ENCODE results near the gene C9orf72.

The C9orf72 gene

GRCh38 chr9:27528076-27528885 is 45.0 kb downstream of the C9orf72 start:
- H3K27ac ChIP-seq (ENCODE audit: low read length), result peak overlapping the region; percentile 90
- peaks cover 14 to 30% of the 10 kb centered on the region in 2 donors for H3K4me1 ChIP-seq (ENCODE audit: control insufficient read depth in 1 of 2, insufficient read depth in 2 of 2, low read length in 2 of 2)
- no peaks in the 10 kb centered on the region for H3K36me3 ChIP-seq (ENCODE audit: control insufficient read depth in 1 of 2, insufficient read depth in 2 of 2, low read length in 2 of 2)
- H3K27me3 ChIP-seq (ENCODE audit: low read depth, low read length), result no peaks in the 10 kb centered on the region
- no peaks in the 10 kb centered on the region for H3K9me3 ChIP-seq (ENCODE audit: control insufficient read depth in 1 of 2, low read length in 2 of 2)
- peak overlapping the region; percentile 82 to 91 for H3K4me3 ChIP-seq (ENCODE audit: low read depth in 1 of 2, low read length in 2 of 2)

GRCh38 chr9:27527702-27528075 is 45.6 kb downstream of the C9orf72 start:
- Histone ChIP-seq H3K36me3 (ENCODE audit: control insufficient read depth in 1 of 2, insufficient read depth in 2 of 2, low read length in 2 of 2) (no peaks in the 10 kb centered on the region), H3K27ac (ENCODE audit: low read length) (peak overlapping the region; percentile 90), H3K9me3 (ENCODE audit: control insufficient read depth in 1 of 2, low read length in 2 of 2) (no peaks in the 10 kb centered on the region), H3K4me1 (ENCODE audit: control insufficient read depth in 1 of 2, insufficient read depth in 2 of 2, low read length in 2 of 2) (peaks cover 14 to 30% of the 10 kb centered on the region in 2 donors), H3K27me3 (ENCODE audit: low read depth, low read length) (no peaks in the 10 kb centered on the region), H3K4me3 (ENCODE audit: low read depth in 1 of 2, low read length in 2 of 2) (peak overlapping the region; percentile 82 to 91)

DNA sequence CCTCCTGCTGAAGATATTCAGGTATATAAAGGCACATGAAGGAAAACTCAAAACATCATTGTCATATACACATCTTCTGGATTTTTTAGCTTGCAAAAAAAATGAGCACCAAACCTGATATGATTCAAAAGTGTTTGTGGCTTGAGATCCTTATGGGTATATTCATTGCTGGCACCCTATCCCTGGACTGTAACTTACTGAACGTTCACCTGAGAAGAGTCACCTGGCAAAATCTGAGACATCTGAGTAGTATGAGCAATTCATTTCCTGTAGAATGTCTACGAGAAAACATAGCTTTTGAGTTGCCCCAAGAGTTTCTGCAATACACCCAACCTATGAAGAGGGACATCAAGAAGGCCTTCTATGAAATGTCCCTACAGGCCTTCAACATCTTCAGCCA is 49.0 kb downstream of the C9orf72 start, which contains the start of gene IFNK:
Gene IFNK (plus strand): TSS at position 55 of the 400 bp plus-strand sequence. CDS start 47 bp downstream, at position 102.
- Histone ChIP-seq H3K9me3 (ENCODE audit: control insufficient read depth in 1 of 2, low read length in 2 of 2) (no peaks in the 10 kb centered on the region), H3K27me3 (ENCODE audit: low read depth, low read length) (no peaks in the 10 kb centered on the region), H3K27ac (ENCODE audit: low read length) (no peak within 1 kb of the TSS), H3K4me1 (ENCODE audit: control insufficient read depth in 1 of 2, insufficient read depth in 2 of 2, low read length in 2 of 2) (peaks cover 9 to 19% of the 10 kb centered on the region in 2 donors), H3K4me3 (ENCODE audit: low read depth in 1 of 2, low read length in 2 of 2) (no peak within 1 kb of the TSS), H3K36me3 (ENCODE audit: control insufficient read depth in 1 of 2, insufficient read depth in 2 of 2, low read length in 2 of 2) (no peaks in the 10 kb centered on the region)

DNA sequence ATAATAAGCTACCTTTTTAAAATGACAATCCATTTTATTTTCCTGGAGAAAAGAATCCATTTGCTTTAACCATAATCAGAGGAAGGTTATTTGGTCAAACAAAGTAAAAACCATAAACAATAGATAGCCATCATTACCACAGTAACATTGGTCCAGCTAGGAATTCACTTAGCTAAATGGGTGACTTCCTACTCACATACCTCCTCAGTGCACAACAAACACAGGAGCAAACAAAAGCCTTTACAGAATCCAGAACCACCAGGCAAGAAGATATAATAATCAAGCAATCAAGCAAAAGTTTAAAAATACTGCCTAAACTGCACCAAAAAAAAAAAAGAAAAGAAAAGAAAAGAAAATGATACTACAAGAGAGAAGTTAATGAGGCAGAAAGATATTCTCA is 50.1 kb downstream of the C9orf72 start:
- no peaks in the 10 kb centered on the region for H3K27me3 ChIP-seq (ENCODE audit: low read depth, low read length)
- no peak overlapping the region for H3K4me3 ChIP-seq (ENCODE audit: low read depth in 1 of 2, low read length in 2 of 2)
- H3K4me1 ChIP-seq (ENCODE audit: control insufficient read depth in 1 of 2, insufficient read depth in 2 of 2, low read length in 2 of 2), result peaks cover 9 to 19% of the 10 kb centered on the region in 2 donors
- no peak overlapping the region for H3K27ac ChIP-seq (ENCODE audit: low read length)
- no peaks in the 10 kb centered on the region for H3K9me3 ChIP-seq (ENCODE audit: control insufficient read depth in 1 of 2, low read length in 2 of 2)
- H3K36me3 ChIP-seq (ENCODE audit: control insufficient read depth in 1 of 2, insufficient read depth in 2 of 2, low read length in 2 of 2), result no peaks in the 10 kb centered on the region

DNA sequence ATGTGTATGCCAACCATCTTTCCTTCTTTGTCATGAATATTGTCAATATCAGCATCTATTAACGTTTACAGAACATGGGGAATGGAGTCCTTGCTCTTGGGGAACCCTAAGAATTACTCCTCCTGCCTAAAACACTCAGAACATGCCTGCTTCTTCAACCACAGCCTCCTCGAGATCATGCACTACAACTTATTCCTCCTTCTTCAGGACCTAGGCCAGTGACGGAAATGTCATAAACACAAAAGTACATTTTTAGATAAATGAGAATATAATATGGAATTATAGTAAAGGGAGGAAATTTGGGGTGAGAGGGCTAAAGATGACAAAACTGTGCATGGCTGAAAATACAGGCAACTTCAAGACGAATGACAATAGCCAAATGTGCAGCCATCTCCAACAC is 52.3 kb downstream of the C9orf72 start:
- peaks cover 0 to 2% of the 10 kb centered on the region in 2 donors for H3K4me1 ChIP-seq (ENCODE audit: control insufficient read depth in 1 of 2, insufficient read depth in 2 of 2, low read length in 2 of 2)
- H3K27me3 ChIP-seq (ENCODE audit: low read depth, low read length), result no peaks in the 10 kb centered on the region
- no peaks in the 10 kb centered on the region for H3K9me3 ChIP-seq (ENCODE audit: control insufficient read depth in 1 of 2, low read length in 2 of 2)
- no peak overlapping the region for H3K27ac ChIP-seq (ENCODE audit: low read length)
- H3K4me3 ChIP-seq (ENCODE audit: low read depth in 1 of 2, low read length in 2 of 2), result no peak overlapping the region
- H3K36me3 ChIP-seq (ENCODE audit: control insufficient read depth in 1 of 2, insufficient read depth in 2 of 2, low read length in 2 of 2), result no peaks in the 10 kb centered on the region

DNA sequence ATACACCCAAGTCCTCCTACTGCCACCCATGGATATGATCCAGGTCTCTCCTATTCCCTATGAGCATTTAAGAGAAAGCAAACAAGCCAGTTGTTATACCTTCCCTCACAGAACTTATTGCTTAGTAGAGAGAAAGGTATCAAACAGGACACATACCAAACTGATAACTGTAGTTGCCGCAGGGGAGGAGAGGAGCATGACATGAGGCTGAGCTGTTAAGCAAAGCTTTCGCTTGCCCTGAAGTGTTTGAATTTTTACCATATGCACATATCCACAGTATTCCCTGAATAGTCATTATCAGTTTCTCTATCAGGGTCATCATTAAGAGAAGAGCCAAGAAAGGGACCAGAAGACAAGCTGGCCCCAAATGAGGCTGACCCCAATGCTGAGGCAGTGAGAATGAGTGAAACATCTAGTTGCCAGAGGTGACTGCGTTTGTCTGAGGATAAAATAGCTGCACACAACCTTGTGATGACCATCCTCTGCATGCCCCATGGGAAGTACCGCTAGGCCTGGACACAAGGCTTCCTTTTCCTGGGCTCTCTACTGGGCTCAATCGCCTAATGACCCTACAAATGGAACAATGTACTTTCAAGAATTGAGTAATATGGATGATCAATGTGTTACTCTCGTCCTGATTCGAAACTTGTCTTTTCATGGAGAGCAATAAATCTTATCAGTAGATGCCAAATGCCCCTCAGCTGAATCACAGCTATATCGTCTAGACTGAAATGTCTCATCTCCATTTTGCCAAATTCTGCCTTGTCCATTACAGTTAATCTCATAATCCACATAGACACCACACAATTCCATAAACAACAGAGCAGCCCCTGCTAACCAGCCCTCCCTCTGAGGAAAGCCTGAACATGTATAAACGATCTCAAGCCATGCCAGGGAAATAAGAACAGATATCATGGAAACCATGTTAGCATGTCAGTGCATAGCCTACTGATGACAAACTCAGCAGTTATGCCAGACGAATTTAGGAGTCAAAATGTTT is 53.5 kb downstream of the C9orf72 start:
- no peaks in the 10 kb centered on the region for H3K27me3 ChIP-seq (ENCODE audit: low read depth, low read length)
- no peaks in the 10 kb centered on the region for H3K36me3 ChIP-seq (ENCODE audit: control insufficient read depth in 1 of 2, insufficient read depth in 2 of 2, low read length in 2 of 2)
- no peak overlapping the region for H3K4me3 ChIP-seq (ENCODE audit: low read depth in 1 of 2, low read length in 2 of 2)
- no peak overlapping the region for H3K27ac ChIP-seq (ENCODE audit: low read length)
- H3K9me3 ChIP-seq (ENCODE audit: control insufficient read depth in 1 of 2, low read length in 2 of 2), result no peaks in the 10 kb centered on the region
- peaks cover 0 to 3% of the 10 kb centered on the region in 2 donors for H3K4me1 ChIP-seq (ENCODE audit: control insufficient read depth in 1 of 2, insufficient read depth in 2 of 2, low read length in 2 of 2)

DNA sequence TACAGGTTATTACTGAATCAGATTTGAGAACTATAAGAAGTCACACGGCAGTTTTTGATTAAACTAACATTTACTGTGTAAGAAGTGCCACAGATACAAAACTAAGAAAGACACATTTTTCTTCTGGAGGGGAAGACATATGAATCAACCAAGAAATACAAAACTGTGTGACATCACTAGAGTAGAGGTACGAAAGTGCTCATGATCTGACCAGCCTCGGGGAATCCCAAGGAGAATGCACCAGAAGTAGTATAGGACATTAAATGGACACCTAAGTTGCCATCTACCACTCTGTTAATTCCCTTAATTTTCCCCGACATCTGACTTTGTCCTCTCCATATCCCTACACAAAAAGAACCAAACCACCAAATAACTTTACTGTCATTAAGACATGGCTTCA is 54.5 kb downstream of the C9orf72 start:
- Histone ChIP-seq H3K4me1 (ENCODE audit: control insufficient read depth in 1 of 2, insufficient read depth in 2 of 2, low read length in 2 of 2) (peaks cover 0 to 10% of the 10 kb centered on the region in 2 donors), H3K4me3 (ENCODE audit: low read depth in 1 of 2, low read length in 2 of 2) (no peak overlapping the region), H3K27ac (ENCODE audit: low read length) (no peak overlapping the region), H3K36me3 (ENCODE audit: control insufficient read depth in 1 of 2, insufficient read depth in 2 of 2, low read length in 2 of 2) (no peaks in the 10 kb centered on the region), H3K9me3 (ENCODE audit: control insufficient read depth in 1 of 2, low read length in 2 of 2) (no peaks in the 10 kb centered on the region), H3K27me3 (ENCODE audit: low read depth, low read length) (no peaks in the 10 kb centered on the region)

DNA sequence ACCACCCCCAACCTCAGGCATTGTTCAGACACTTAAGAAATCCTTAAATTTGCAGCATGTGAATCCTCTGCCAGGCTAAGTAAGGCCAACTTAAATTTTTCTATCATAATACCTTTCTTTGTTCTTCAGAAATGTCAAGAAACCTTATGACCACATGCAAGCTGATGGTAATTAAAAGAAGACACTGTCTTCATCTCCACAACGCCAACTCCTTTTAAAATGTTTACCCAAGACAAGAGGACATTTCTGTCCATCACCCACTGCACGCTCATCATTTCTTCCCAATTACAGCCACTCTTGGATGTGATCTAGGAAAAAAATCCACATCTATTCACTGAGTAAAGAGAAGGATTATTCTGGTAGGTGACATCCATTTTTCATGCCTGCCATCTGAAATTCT is 55.3 kb downstream of the C9orf72 start:
- Histone ChIP-seq H3K27me3 (ENCODE audit: low read depth, low read length) (no peaks in the 10 kb centered on the region), H3K9me3 (ENCODE audit: control insufficient read depth in 1 of 2, low read length in 2 of 2) (no peaks in the 10 kb centered on the region), H3K4me1 (ENCODE audit: control insufficient read depth in 1 of 2, insufficient read depth in 2 of 2, low read length in 2 of 2) (peaks cover 0 to 10% of the 10 kb centered on the region in 2 donors), H3K27ac (ENCODE audit: low read length) (no peak overlapping the region), H3K36me3 (ENCODE audit: control insufficient read depth in 1 of 2, insufficient read depth in 2 of 2, low read length in 2 of 2) (no peaks in the 10 kb centered on the region), H3K4me3 (ENCODE audit: low read depth in 1 of 2, low read length in 2 of 2) (no peak overlapping the region)

DNA sequence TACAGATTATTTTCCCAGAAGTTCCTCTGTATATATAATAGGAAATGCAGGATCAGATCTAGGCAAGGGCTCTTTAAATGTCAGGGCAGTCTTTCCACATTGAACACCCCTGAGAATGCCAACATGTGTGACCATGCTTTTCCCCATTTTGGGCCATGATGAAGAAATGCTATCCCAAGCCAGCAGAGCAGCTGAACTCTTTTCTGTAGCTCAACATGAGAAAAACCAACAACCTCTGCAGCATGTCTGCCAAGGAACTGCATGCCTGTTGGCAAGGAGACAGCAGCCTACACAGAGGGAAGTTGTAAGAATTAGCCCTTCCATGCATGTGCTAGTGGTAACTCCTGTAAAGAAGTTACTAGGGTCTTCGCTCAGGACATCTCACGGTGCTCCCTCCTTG is 58.7 kb downstream of the C9orf72 start:
- no peak overlapping the region for H3K4me3 ChIP-seq (ENCODE audit: low read depth in 1 of 2, low read length in 2 of 2)
- no peaks in the 10 kb centered on the region for H3K36me3 ChIP-seq (ENCODE audit: control insufficient read depth in 1 of 2, insufficient read depth in 2 of 2, low read length in 2 of 2)
- H3K27ac ChIP-seq (ENCODE audit: low read length), result no peak overlapping the region
- H3K4me1 ChIP-seq (ENCODE audit: control insufficient read depth in 1 of 2, insufficient read depth in 2 of 2, low read length in 2 of 2), result peaks cover 0 to 10% of the 10 kb centered on the region in 2 donors
- no peaks in the 10 kb centered on the region for H3K9me3 ChIP-seq (ENCODE audit: control insufficient read depth in 1 of 2, low read length in 2 of 2)
- H3K27me3 ChIP-seq (ENCODE audit: low read depth, low read length), result no peaks in the 10 kb centered on the region

GRCh38 chr9:27511771-27512170 is 61.5 kb downstream of the C9orf72 start:
- Histone ChIP-seq H3K9me3 (ENCODE audit: control insufficient read depth in 1 of 2, low read length in 2 of 2) (no peaks in the 10 kb centered on the region), H3K27me3 (ENCODE audit: low read depth, low read length) (no peaks in the 10 kb centered on the region), H3K36me3 (ENCODE audit: control insufficient read depth in 1 of 2, insufficient read depth in 2 of 2, low read length in 2 of 2) (no peaks in the 10 kb centered on the region), H3K27ac (ENCODE audit: low read length) (no peak overlapping the region), H3K4me1 (ENCODE audit: control insufficient read depth in 1 of 2, insufficient read depth in 2 of 2, low read length in 2 of 2) (peaks cover 0 to 10% of the 10 kb centered on the region in 2 donors), H3K4me3 (ENCODE audit: low read depth in 1 of 2, low read length in 2 of 2) (no peak overlapping the region)

DNA sequence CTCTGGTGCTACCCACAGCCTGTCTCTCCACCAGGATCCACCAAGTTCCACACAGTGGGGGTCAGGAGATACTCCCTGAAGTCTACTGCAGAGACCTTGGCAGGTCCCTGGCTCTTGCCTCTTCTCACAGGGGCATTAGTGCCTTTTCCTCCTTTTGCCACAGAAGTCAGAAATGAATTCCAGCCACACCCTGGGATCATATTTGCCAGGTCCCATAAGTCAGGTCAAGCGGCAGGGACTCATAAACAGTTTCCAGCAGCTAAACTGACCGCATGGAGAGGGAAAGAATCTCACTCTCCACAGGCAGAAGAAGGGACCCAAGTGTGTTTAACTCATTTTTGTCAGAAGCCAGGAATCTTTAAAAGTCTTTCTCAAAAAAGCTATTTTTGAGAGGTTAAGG is 62.5 kb downstream of the C9orf72 start:
- no peaks in the 10 kb centered on the region for H3K9me3 ChIP-seq (ENCODE audit: control insufficient read depth in 1 of 2, low read length in 2 of 2)
- H3K27ac ChIP-seq (ENCODE audit: low read length), result no peak overlapping the region
- no peak overlapping the region for H3K4me3 ChIP-seq (ENCODE audit: low read depth in 1 of 2, low read length in 2 of 2)
- H3K4me1 ChIP-seq (ENCODE audit: control insufficient read depth in 1 of 2, insufficient read depth in 2 of 2, low read length in 2 of 2), result peaks cover 0 to 10% of the 10 kb centered on the region in 2 donors
- H3K36me3 ChIP-seq (ENCODE audit: control insufficient read depth in 1 of 2, insufficient read depth in 2 of 2, low read length in 2 of 2), result no peaks in the 10 kb centered on the region
- no peaks in the 10 kb centered on the region for H3K27me3 ChIP-seq (ENCODE audit: low read depth, low read length)

Data from muscle layer of duodenum (tissue), 2 donors.